Activated CD4-positive, alpha-beta T cell treated with anti-CD3 and anti-CD28 coated beads, Interleukin-2, amount 50 U/mL, for 4 hours (primary cell): ENCODE data around the gene UGT1A3.

Experiments used
- DNase-seq, 2 experiments: peaks; one replicate each; pipeline ENCODE4 v3.0.0-alpha.2; 2020

Gene UGT1A3

DNA sequence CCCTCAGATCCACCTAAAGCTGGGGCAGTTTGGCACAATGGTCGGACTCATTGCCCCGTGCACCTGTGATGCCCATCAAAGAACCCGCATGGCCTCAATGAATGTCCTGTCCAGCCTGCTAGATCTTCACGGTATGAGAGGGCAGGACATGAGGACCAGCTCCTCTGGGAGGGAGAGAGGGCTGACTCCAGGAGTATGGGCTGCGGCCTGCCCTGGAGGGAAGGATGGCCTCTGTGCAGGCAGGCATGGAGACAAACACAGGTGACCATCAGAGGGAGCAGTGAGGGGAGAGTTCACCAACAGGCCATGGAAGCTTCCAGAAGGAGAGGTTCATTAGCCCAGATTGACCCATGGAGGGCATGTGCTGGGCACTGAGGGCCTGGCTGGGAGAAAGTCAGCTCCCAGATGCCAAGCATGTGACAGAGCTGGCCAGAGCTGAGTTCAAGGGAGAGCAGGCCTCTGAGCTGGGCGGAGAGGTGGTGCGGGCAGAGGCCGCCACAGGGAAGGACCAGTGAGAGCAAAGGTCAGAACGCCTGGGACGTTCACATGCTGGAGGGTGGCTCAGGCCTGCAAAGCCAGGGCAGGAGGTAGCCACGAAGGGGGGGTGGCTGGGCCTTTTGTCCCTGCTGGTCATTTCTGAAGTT, 89.3 kb downstream of the UGT1A3 start:
- no peak for DNase-seq

DNA sequence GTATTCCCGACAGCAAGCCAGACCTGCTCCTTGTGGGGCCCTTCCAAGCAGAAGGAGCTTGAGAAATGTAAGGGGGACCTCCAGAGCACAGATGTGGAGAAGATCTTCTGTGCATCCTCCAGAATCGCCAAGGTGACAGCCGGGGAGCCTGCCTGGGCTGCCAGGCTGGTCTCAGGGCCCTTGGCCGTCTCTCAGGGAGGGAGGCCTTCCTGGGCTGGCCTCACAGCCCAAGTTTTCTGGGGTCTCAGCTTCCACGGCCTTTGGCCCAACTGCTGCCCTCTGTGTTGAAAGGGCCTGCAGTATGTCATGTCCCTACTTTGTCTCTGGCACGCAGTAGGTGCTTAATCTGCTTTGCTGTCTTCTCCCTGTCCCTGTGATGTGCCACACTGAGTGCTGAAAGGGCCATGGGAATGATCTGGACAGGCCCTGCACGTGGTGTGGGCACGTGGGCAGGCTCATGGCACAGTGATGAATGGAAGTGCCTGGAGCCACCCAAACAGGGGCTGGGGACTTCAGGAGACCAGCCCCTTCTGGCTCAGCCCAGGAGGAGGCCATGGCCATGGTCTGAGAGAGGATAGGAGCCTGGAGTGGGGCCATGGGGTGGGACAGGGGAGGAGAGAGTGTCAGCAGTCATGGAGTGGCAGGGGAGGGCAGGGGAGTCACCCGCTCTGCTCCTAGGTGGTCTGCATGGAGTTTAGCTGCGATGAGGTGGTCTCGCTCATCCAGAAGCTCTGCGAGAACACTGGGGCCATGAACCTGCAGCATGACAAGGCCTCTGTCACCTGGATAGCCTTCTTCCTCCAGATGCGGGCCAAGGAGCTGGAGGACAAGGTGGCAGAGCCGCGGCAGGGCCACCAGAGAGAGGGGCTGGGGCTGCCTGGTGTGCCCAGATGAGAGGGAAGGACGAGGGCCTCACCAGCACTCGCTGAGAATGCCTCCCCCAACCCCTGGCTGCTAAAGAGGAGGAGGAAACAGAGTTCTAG, 90.1 kb downstream of the UGT1A3 start:
- DNase-seq, result no peak

DNA sequence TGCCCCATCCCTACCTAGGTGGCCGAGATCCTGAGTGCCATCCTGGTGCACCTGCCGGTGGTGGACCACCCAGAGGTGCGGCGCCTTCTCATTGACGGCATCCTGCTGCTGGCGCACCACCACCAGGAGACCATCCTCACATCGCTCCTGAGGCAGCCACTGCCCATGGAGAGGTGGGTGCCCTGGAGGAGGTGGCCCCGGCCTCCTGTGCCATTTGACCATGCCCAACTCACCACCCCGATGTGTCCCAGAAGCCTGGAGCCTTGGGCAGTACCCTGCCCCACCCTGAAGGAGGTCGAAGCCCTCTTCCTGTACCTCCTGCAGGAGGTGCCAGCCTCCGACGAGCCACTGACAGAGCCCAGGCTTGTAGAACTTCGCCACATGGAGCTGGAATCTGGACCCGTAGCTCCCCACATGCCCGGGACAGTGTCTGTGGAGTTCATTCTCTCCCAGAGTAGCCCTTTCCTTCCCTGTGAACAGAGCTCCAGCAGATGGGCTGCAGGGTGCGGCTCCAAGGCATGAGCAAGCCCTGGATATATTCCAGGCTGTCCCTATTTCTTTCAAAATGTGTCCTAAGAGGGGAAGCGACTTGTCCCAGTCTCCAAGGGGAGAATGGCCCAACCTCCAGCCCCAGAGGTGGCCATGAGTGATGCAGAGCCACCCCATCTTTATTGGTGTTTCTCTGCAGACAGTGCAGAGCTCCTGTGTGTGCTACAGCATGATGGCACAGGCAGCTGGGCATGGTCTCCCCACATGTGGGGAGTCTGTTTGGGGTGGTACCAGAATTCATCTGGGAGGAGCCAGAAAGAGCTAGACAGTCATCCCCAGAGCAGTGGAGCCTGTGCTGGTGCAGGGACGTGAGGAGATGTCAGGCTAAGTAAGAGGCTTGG, 91.3 kb downstream of the UGT1A3 start:
- no peak for DNase-seq

DNA sequence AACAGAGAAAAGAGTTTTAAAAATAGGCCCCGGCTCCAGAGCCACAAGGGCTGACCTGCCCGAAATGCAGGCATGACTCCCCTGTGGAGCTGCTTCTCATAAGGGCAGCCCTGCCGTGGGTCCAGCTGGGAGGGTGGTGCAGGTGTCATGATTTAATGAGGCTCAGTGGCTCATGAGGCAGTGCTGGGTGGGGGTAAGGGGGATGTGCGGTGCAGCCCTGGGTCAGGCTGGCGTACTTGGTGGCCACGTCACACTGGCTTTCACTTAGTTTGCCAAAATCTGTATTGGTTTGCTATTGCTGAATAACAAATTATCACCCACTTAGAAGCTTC, 91.9 kb downstream of the UGT1A3 start:
- DNase-seq, result no peak

DNA sequence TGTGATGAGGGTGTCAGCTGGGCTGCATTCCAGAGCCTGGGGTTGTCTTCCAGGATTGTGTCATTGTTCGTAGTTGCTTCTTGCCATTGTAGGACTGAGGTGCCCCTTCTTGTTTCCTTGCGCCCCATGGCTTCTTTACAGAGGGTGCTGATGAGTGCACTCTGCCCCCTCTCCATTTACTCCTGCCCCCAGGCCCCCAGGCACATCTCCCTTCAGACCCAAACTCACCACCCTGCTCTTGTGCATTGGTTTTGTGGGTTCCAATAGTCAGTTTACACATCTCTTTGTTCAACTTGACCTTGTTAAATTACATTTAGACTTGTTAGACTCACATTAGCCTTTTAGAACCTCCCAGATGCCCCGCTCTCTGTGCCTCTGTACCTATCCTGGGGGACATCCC, 92.4 kb downstream of the UGT1A3 start:
- no peak for DNase-seq

DNA sequence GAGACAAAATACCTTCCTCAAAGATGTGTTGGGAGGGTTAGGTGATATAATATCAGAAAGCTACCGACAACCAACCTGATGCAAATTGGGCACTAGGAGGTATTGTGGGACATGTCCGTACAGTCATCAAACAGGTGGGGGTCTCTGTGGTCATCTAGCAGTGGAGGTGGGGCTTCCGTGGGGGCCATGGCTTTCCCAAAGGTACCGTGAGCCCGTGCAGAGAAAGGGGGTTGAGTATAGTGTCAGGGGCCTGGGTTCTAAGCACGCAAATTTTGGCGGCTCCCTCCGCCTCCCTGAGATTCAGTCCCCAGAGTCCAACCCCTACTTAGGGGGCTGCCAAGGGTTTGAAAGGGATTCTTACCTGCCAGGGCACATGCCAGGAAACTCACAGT, 92.9 kb downstream of the UGT1A3 start:
- no peak for DNase-seq

DNA sequence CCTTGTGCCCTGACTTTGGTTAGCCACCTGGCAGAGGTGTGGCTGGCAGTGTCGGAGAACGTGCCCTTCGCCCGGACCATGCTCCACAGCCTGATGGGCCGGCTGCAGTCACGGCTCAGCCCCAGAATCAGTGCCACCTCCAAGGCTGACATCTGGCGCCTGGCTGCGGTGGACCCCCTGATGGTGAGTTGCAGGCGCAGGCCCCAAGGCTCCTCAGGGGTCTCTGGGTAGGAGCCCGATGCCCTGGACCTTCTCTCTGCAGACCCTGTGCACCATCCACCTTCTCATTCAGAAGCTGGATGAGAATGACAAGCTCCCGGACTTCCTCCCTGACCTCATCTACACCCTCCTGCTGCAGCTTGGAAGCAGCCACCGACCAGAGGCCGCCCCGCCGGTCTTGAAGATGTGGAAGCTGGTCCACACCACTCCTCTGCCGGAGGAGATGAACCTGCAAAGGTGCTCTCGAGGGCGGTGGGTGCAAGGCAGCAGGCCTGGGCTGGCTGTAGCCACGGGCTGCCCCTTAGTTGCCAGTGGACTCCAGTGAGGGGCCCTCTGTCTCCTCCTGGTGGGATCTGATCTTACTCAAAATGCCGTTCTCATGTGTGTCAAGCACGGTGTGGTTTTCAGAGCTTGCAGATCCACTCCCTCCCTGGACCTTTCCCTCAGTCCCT, 93.4 kb downstream of the UGT1A3 start:
- no peak for DNase-seq
